Lower lobe of right lung (tissue), 2 donors: Measurements from ENCODE around the gene NCAPG2. TPM values are rescaled to one million over a fixed set of nuclear protein-coding genes. Genes with fewer than 3 reads are reported as not detected.
A peak's percentile ranks its signal among the peaks of the same experiment; 100 is the strongest.

Experiments used
- ATAC-seq, 2 donors: fragments of 200-7000 bp; cut with Tn5 transposase; one replicate each; pipeline ENCODE4 v1.9.1; 2020 to 2022; ENCODE audit warnings: mild to moderate bottlenecking in 2 of 2, moderate library complexity in 2 of 2
- DNase-seq: peaks from one replicate; pipeline ENCODE4 v3.0.0-alpha.2; 2020
- H3K27ac ChIP-seq: fragments of 200-600 bp; one replicate; pipeline ENCODE4 v1.8.0; 2022
- H3K27me3 ChIP-seq: fragments of 200-600 bp; one replicate; pipeline ENCODE4 v1.8.0; 2022; ENCODE audit warnings: low read depth
- H3K36me3 ChIP-seq: fragments of 200-600 bp; one replicate; pipeline ENCODE4 v1.8.0; 2022; ENCODE audit warnings: mild to moderate bottlenecking
- H3K4me1 ChIP-seq: fragments of 200-600 bp; one replicate; pipeline ENCODE4 v1.8.0; 2022
- H3K4me3 ChIP-seq: fragments of 200-600 bp; one replicate; pipeline ENCODE4 v1.8.0; 2022; ENCODE audit warnings: mild to moderate bottlenecking
- H3K9me3 ChIP-seq: fragments of 200-600 bp; one replicate; pipeline ENCODE4 v1.8.0; 2022
- intact Hi-C: fragments of 100-400 bp; cut with DNase I; formaldehyde crosslinking; loops from one replicate; pipeline ENCODE4 v1.11.0; 2022
- total RNA-seq: library from RNA; stranded (reverse); fragmentation: NEBNext Ultra II Directional; extraction: Animal tissue kit (Norgen Biotek cat#: 25700); gene quantifications from one replicate; pipeline ENCODE4 v1.2.1, GENCODE V29; 2021
- TF ChIP-seq, protein P1 (sequence below): fragments of 200-600 bp; IDR thresholded peaks from one replicate; pipeline ENCODE4 v1.8.0; 2022; ENCODE audit warnings: antibody characterized with exemption, mild to moderate bottlenecking
- donor health status: DM: no; HTN: yes; CAD: no; lungs with severe emphysema.

NCAPG2 gene
- total RNA-seq, 1 donor from 2014 or later = 10.0 TPM

DNA sequence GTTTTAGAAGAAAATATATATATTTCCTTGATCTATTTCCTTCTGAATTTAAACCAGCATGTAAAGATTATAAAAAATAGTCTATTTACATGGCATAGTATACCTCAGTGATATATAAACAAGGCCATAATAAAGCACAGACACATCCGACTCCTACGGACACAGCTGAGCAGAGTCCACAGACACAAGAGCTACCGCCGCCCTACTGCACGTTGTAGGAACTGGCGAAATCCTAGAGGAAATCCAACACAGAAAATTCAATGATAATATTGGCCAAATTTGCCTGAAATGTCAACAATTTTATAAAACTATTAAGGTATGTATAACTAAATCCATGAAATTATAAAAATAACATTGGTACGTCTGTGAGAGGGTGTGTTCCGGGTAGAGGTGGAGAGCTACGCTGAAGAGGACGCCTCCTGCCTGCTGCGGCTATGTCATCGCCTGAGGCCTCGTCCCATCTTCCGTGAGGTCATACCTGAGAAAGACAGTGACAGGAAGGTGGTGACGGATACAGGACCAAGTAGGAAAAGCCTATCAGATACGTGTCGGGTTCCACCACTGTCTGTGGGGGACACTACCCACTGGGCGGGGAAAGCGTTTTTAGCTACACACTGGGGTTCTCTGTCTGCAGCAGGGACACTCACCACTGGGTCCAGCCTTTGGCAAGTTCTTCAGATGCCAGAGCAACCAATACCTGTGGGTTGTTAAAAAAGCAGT, 29.3 kb upstream of the NCAPG2 start:
- H3K36me3 ChIP-seq = peaks cover 55% of the 10 kb centered on the region
- DNase-seq = no peak
- intact Hi-C loops = no loop called here
- H3K9me3 ChIP-seq = no peaks in the 10 kb centered on the region
- no peak overlapping the region for H3K27ac ChIP-seq
- no peaks in the 10 kb centered on the region for H3K4me1 ChIP-seq
- no peak overlapping the region for H3K4me3 ChIP-seq
- no peaks in the 10 kb centered on the region for H3K27me3 ChIP-seq
- ATAC-seq = no peak
- TF ChIP-seq, protein P1, sequence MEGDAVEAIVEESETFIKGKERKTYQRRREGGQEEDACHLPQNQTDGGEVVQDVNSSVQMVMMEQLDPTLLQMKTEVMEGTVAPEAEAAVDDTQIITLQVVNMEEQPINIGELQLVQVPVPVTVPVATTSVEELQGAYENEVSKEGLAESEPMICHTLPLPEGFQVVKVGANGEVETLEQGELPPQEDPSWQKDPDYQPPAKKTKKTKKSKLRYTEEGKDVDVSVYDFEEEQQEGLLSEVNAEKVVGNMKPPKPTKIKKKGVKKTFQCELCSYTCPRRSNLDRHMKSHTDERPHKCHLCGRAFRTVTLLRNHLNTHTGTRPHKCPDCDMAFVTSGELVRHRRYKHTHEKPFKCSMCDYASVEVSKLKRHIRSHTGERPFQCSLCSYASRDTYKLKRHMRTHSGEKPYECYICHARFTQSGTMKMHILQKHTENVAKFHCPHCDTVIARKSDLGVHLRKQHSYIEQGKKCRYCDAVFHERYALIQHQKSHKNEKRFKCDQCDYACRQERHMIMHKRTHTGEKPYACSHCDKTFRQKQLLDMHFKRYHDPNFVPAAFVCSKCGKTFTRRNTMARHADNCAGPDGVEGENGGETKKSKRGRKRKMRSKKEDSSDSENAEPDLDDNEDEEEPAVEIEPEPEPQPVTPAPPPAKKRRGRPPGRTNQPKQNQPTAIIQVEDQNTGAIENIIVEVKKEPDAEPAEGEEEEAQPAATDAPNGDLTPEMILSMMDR = no peak

- Histone ChIP-seq H3K4me1 (no peaks in the 10 kb centered on the region), H3K9me3 (no peaks in the 10 kb centered on the region), H3K27ac (no peak overlapping the region), H3K36me3 (peaks cover 47% of the 10 kb centered on the region), H3K27me3 (no peaks in the 10 kb centered on the region), H3K4me3 (no peak overlapping the region)
- DNase-seq (no peak), ATAC-seq (no peak)
- TF ChIP-seq, protein P1 = no peak
- intact Hi-C loops = no loop called here
Measured at GRCh38 chr7:158733220-158733519, 28.6 kb upstream of the NCAPG2 start.

DNA sequence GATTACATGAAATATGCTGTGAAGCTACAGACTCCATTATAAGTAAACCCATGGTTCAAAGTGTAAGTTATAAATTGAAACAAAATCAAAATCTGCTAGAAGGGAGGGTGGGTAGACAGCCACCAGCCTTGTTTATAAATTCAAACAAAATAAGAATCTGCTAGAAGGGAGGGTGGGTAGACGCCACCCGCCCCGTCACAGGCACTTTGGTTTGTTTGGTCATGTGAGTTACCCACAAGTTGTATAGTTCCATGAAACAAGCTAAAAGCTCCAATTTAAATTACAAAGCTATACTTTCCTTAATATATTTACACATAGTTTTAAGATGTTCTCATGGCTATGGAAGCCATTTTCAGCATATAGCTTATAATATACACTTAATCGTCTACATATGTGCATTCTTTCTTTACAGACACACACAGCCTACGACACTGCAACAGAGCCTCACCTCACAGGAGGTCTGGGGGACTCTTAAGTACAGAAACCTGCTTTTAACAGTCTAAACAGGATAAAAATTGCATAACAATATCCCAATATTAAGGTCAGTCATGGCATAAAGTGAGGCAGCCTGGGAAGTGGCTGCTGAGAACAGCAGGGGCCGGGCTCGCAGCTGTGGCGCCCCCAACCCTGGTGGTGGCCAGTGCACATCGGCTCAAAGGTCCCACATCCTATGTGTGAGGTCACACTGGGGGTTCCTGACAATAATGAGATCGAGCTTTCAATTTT, 28.1 kb upstream of the NCAPG2 start:
- H3K4me3 ChIP-seq = no peak overlapping the region
- H3K36me3 ChIP-seq = peaks cover 44% of the 10 kb centered on the region
- no peak overlapping the region for H3K27ac ChIP-seq
- no peaks in the 10 kb centered on the region for H3K27me3 ChIP-seq
- H3K4me1 ChIP-seq = no peaks in the 10 kb centered on the region
- TF ChIP-seq, protein P1 = no peak
- H3K9me3 ChIP-seq = no peaks in the 10 kb centered on the region
- intact Hi-C loops = no loop called here
- ATAC-seq (no peak), DNase-seq (no peak)

- Histone ChIP-seq H3K27me3 (no peaks in the 10 kb centered on the region), H3K4me3 (no peak overlapping the region), H3K27ac (no peak overlapping the region), H3K9me3 (no peaks in the 10 kb centered on the region), H3K4me1 (no peaks in the 10 kb centered on the region), H3K36me3 (peaks cover 35% of the 10 kb centered on the region)
- ATAC-seq (no peak), DNase-seq (no peak)
- intact Hi-C loops = no loop called here
- TF ChIP-seq, protein P1 = no peak
Measured at GRCh38 chr7:158731761-158732160, 27.2 kb upstream of the NCAPG2 start.

DNA sequence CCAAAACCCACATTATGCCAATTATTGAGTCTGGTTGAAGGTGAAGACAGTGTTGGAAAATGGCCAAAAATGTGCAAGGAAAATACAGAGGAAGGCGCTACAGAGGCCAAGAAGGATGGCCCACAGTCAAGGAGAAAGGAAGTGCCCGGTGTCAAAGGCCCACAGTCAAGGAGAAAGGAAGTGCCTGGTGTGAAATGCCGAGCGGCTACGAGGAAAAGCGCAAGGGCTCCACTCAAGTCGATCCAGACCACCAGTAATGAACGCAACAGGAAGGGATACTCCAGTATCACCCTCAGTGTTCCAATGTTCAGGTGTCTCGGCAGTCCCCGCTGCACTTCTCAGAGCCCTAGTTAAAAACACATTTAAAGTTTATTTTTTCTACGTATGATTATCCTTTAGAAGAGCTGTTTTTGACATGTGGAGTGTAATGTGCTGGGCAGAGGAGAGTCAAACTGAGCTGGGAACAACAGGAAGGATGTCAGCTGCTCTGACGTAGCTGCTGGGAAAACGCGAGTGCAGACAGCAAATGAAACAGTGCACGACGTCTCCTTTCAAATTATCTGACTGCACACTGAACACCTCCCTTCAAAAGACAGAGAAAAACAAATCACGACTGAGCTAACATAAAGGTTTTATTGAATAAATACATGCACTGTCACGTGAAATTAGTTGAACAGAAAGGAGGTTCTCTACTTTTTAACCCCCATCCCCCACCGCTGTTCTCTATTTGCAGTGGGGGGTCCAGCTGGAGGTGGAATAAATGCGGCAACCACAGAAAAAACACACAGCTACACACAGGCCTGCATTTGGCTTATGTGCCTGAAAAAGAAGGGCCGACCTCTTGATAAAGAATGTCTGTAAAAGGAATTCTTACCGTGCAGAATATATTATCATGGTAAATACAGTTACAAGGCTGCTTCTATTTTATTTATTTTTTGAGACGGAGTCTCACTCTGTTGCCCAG, 26.1 kb upstream of the NCAPG2 start:
- Histone ChIP-seq H3K27me3 (no peaks in the 10 kb centered on the region), H3K27ac (no peak overlapping the region), H3K4me1 (no peaks in the 10 kb centered on the region), H3K9me3 (no peaks in the 10 kb centered on the region), H3K4me3 (no peak overlapping the region), H3K36me3 (peaks cover 24% of the 10 kb centered on the region)
- TF ChIP-seq, protein P1 = no peak
- ATAC-seq = peak; percentile 31 to 49
- no peak for DNase-seq
- intact Hi-C loops = no loop called here
